Neural cell (in vitro differentiated cells): ENCODE measurements around the gene BMP7.

Experiments used
- CTCF ChIP-seq: fragments of 450-650 bp; IDR thresholded peaks from 2 replicates; pipeline ENCODE4 v1.5.1; 2014; ENCODE audit warnings: antibody characterized with exemption, mild to moderate bottlenecking, moderate library complexity; ENCODE audit not compliant: poor library complexity, severe bottlenecking
- EP300 ChIP-seq: fragments of 450-650 bp; conservative IDR thresholded peaks from 2 replicates; pipeline ENCODE4 v1.6.1; 2014; ENCODE audit warnings: antibody characterized with exemption, mild to moderate bottlenecking, moderate library complexity; ENCODE audit not compliant: poor library complexity, severe bottlenecking
- EZH2 ChIP-seq: fragments of 200-600, 300-800 bp; shearing (Covaris generic), sonication (generic); IDR thresholded peaks from 2 replicates; pipeline ENCODE4 v1.6.1; 2014; ENCODE audit warnings: antibody characterized with exemption, low read length, borderline replicate concordance, mild to moderate bottlenecking; ENCODE audit not compliant: insufficient read depth, poor library complexity, severe bottlenecking
- MXI1 ChIP-seq: fragments of 450-650 bp; conservative IDR thresholded peaks from 2 replicates; pipeline ENCODE4 v1.6.1; 2014; ENCODE audit warnings: antibody characterized with exemption, mild to moderate bottlenecking; ENCODE audit not compliant: poor library complexity, severe bottlenecking
- POLR2AphosphoS5 ChIP-seq: IDR thresholded peaks from 2 replicates; pipeline ENCODE4 v1.6.1; 2012
- RAD21 ChIP-seq: fragments of 450-650 bp; conservative IDR thresholded peaks from 2 replicates; pipeline ENCODE4 v1.6.1; 2014; ENCODE audit warnings: antibody characterized with exemption, mild to moderate bottlenecking, moderate library complexity
- REST ChIP-seq: IDR thresholded peaks from 2 replicates; pipeline ENCODE4 v1.6.1; 2012; ENCODE audit warnings: borderline replicate concordance
- TAF1 ChIP-seq: IDR thresholded peaks from 2 replicates; pipeline ENCODE4 v1.6.1; 2012; ENCODE audit warnings: low read depth

- no peak for TF ChIP-seq TAF1
- no peak for TF ChIP-seq CTCF
- no peak for TF ChIP-seq EZH2
- TF ChIP-seq REST, result no peak
- TF ChIP-seq RAD21, result no peak
- TF ChIP-seq POLR2AphosphoS5, result no peak
- no peak for TF ChIP-seq EP300
- TF ChIP-seq MXI1, result no peak
These were observed 21.5 kb upstream of the BMP7 start for GRCh38 chr20:57287901-57288300.
